Peyer's patch (tissue), 4 donors: ENCODE data around the gene KPRP.

Experiments
- CTCF ChIP-seq, 6 experiments: fragments of 450-650 bp in 4 of 6; fragments of 200-600 bp in 2 of 6; sonication (generic) in 1 of 6; IDR thresholded peaks; one replicate each; pipeline ENCODE4 v1.5.1; 2017 to 2019; ENCODE audit warnings: antibody characterized with exemption in 6 of 6, mild to moderate bottlenecking in 3 of 6, moderate library complexity in 1 of 6
- POLR2A ChIP-seq, 2 donors: fragments of 450-650 bp; IDR thresholded peaks; one replicate each; pipeline ENCODE4 v1.5.1; 2017; ENCODE audit warnings: antibody characterized with exemption in 2 of 2, mild to moderate bottlenecking in 2 of 2, moderate library complexity in 2 of 2

- TF ChIP-seq CTCF (IDR thresholded peaks at IDR 0.05) (no peak), POLR2A (IDR thresholded peaks at IDR 0.05) (no peak)
These were observed 28.3 kb downstream of the KPRP start, which contains the start of gene LCE1E for GRCh38 chr1:152786077-152786476.
